ENCODE data around the gene MLLT6. TPM values are rescaled to one million over a fixed set of nuclear protein-coding genes. Genes with fewer than 3 reads are reported as not detected.
A peak's percentile ranks its signal among the peaks of the same experiment; 100 is the strongest.

Gene MLLT6
- total and polyA plus RNA-seq, 2 of the 13 experiments (the other 11 are each of a cell fraction or from before 2014, with no cell fraction given): 50.7 to 69.5 TPM

DNA sequence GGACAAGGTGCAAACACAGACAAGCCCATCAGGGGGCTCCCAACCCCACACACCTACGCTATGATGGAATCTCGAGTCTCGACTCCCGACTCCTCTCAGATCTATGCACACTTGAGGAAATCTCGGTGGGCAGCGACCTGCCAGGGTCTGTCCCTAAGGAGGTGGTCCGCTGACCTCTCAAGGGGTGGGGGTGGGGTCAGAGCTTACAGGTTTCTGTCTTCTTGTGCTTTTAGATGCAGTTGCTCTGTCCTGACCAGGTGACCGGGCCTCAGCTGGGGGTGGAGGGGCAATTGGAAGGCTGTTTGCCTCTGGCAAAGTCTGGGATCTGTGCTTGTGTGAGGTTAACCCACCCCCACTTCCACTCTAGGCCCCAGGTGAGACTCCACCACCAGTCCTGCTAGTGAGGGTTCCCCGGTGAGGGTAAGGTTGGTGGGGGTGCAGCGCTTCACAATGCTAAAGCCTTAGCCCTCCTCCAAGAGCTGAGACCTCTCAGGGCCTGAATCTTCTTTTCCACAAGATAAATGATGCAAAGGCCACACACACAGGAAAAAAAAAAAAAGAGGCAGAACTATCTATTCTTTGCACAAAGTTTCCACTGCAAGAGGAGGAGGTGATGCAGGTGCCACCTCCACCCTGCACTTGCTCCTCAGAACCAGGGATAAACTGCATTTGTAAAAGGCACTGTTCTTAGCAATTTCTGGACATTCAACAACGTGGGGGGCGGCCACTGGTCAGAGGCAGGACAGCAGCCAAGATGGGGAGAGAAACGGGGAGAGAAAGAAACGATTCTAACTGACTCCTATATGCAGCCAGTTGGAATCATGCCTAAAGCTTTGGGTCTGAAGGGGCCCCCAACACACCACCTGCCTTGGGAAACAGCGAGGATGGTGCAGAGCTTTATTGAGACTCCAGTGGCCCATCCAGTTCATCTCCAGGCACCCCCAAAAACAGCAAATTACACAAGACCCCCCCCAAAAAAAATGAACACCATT is 29.2 kb downstream of the MLLT6 start (continued):
- TF ChIP-seq ZBTB26 (CRISPR knock-in tag; IDR thresholded peaks at IDR 0.05; ENCODE audit: borderline replicate concordance) (no peak), ELF4 (CRISPR knock-in tag; IDR thresholded peaks at IDR 0.05; ENCODE audit: borderline replicate concordance) (no peak), ZBTB38 (CRISPR knock-in tag; IDR thresholded peaks at IDR 0.05) (0 out of 2 replicates have a peak, but pooled peaks have one; percentile 14), SSRP1 (CRISPR knock-in tag; IDR thresholded peaks at IDR 0.05) (no peak), TBX3 (IDR thresholded peaks at IDR 0.05; ENCODE audit: borderline replicate concordance) (no peak), ZNF260 (CRISPR knock-in tag; IDR thresholded peaks at IDR 0.05; ENCODE audit: borderline replicate concordance, low read depth) (no peak), MEIS1 (CRISPR knock-in tag; IDR thresholded peaks at IDR 0.05; ENCODE audit: borderline replicate concordance) (no peak), ZNF333 (CRISPR knock-in tag; IDR thresholded peaks at IDR 0.05; ENCODE audit: borderline replicate concordance) (no peak), KDM5A (IDR thresholded peaks at IDR 0.05; ENCODE audit: borderline replicate concordance, low read length) (0 out of 2 replicates have a peak, but pooled peaks have one; percentile 15), ZNF30 (CRISPR knock-in tag; IDR thresholded peaks at IDR 0.05) (no peak), ZNF577 (CRISPR knock-in tag; IDR thresholded peaks at IDR 0.05; ENCODE audit: borderline replicate concordance, low read depth) (no peak), ZNF710 (CRISPR knock-in tag; IDR thresholded peaks at IDR 0.05; ENCODE audit: borderline replicate concordance) (no peak), TFDP1 (CRISPR knock-in tag; IDR thresholded peaks at IDR 0.05; ENCODE audit: borderline replicate concordance) (no peak), KDM3A (CRISPR knock-in tag; IDR thresholded peaks at IDR 0.05; ENCODE audit: low read depth) (no peak), RBM22 (optimal IDR thresholded peaks at IDR 0.05; ENCODE audit: low read length) (peak; percentile 87)
- TF ChIP-seq, protein P1, sequence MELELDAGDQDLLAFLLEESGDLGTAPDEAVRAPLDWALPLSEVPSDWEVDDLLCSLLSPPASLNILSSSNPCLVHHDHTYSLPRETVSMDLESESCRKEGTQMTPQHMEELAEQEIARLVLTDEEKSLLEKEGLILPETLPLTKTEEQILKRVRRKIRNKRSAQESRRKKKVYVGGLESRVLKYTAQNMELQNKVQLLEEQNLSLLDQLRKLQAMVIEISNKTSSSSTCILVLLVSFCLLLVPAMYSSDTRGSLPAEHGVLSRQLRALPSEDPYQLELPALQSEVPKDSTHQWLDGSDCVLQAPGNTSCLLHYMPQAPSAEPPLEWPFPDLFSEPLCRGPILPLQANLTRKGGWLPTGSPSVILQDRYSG (CRISPR knock-in tag; IDR thresholded peaks at IDR 0.05): no peak
- TF ChIP-seq, protein P2, sequence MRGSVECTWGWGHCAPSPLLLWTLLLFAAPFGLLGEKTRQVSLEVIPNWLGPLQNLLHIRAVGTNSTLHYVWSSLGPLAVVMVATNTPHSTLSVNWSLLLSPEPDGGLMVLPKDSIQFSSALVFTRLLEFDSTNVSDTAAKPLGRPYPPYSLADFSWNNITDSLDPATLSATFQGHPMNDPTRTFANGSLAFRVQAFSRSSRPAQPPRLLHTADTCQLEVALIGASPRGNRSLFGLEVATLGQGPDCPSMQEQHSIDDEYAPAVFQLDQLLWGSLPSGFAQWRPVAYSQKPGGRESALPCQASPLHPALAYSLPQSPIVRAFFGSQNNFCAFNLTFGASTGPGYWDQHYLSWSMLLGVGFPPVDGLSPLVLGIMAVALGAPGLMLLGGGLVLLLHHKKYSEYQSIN (CRISPR knock-in tag; IDR thresholded peaks at IDR 0.05; ENCODE audit: borderline replicate concordance): no peak
- TF ChIP-seq, protein P3, sequence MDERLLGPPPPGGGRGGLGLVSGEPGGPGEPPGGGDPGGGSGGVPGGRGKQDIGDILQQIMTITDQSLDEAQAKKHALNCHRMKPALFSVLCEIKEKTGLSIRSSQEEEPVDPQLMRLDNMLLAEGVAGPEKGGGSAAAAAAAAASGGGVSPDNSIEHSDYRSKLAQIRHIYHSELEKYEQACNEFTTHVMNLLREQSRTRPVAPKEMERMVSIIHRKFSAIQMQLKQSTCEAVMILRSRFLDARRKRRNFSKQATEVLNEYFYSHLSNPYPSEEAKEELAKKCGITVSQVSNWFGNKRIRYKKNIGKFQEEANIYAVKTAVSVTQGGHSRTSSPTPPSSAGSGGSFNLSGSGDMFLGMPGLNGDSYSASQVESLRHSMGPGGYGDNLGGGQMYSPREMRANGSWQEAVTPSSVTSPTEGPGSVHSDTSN (CRISPR knock-in tag; IDR thresholded peaks at IDR 0.05): no peak
- TF ChIP-seq, protein P4, sequence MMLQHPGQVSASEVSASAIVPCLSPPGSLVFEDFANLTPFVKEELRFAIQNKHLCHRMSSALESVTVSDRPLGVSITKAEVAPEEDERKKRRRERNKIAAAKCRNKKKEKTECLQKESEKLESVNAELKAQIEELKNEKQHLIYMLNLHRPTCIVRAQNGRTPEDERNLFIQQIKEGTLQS (CRISPR knock-in tag; IDR thresholded peaks at IDR 0.05): no peak

Measured in HepG2 (cell line).